Smooth muscle cell (in vitro differentiated cells): ENCODE results near the gene CCDC102B. TPM values are rescaled to one million over a fixed set of nuclear protein-coding genes. Genes with fewer than 3 reads are reported as not detected.

ENCODE experiments used
- DNase-seq: peaks from one replicate; lab custom pipeline; 2025; ENCODE audit not compliant: unreplicated experiment; lab: John Stamatoyannopoulos, UW
- H2AFZ ChIP-seq: fragments of 200-600 bp; sonication (generic); 2 replicates; pipeline ENCODE4 v1.6.0; 2016; ENCODE audit warnings: antibody characterized with exemption, low read depth, mild to moderate bottlenecking
- H3F3A ChIP-seq: fragments of 200-600 bp; sonication (generic); 2 replicates; pipeline ENCODE4 v1.6.0; 2017; ENCODE audit warnings: antibody characterized with exemption, low read depth
- H3K27ac ChIP-seq: fragments of 200-600 bp; sonication (generic); 2 replicates; pipeline ENCODE4 v1.5.1; 2016; ENCODE audit warnings: low read depth, mild to moderate bottlenecking
- H3K27me3 ChIP-seq: fragments of 200-600 bp; sonication (generic); 2 replicates; pipeline ENCODE4 v1.6.1; 2016; ENCODE audit warnings: low read depth, mild to moderate bottlenecking
- H3K36me3 ChIP-seq: fragments of 200-600 bp; sonication (generic); 2 replicates; pipeline ENCODE4 v1.5.1; 2016; ENCODE audit warnings: low read depth
- H3K4me1 ChIP-seq: fragments of 200-600 bp; sonication (generic); 2 replicates; pipeline ENCODE4 v1.5.1; 2016; ENCODE audit warnings: low read depth
- H3K4me2 ChIP-seq: fragments of 200-600 bp; sonication (generic); 2 replicates; pipeline ENCODE4 v1.6.0; 2016; ENCODE audit warnings: mild to moderate bottlenecking
- H3K4me3 ChIP-seq: fragments of 200-600 bp; sonication (generic); 2 replicates; pipeline ENCODE4 v1.5.1; 2016; ENCODE audit warnings: mild to moderate bottlenecking
- H3K79me2 ChIP-seq: fragments of 200-600 bp; sonication (generic); 2 replicates; pipeline ENCODE4 v1.6.0; 2016; ENCODE audit warnings: low read depth, mild to moderate bottlenecking
- H3K9ac ChIP-seq: fragments of 200-600 bp; sonication (generic); 2 replicates; pipeline ENCODE4 v1.6.0; 2016; ENCODE audit warnings: low read depth
- H3K9me3 ChIP-seq: fragments of 200-600 bp; sonication (generic); replicated peaks from 2 replicates; pipeline ENCODE4 v1.5.1; 2016; ENCODE audit warnings: low read depth
- H4K20me1 ChIP-seq: fragments of 200-600 bp; sonication (generic); 2 replicates; pipeline ENCODE4 v1.6.0; 2016; ENCODE audit warnings: low read depth
- WGBS: methylation state at CpG from one replicate; pipeline ENCODE4 v1.1.7; 2016; ENCODE audit warnings: low lambda C conversion rate; 5-methylcytosine and 5-hydroxymethylcytosine counted together
- polyA plus RNA-seq: library from polyadenylated mRNA; unstranded; fragments of >200 nt; fragmentation: Nextera tagmentation; extraction: Ambion mirVana; gene quantifications from 2 replicates; pipeline ENCODE4 v1.2.1, GENCODE V29; 2016
- total RNA-seq: library from RNA; depleted of rRNA; stranded (reverse); fragments of >200 nt; gene quantifications from 2 replicates; pipeline ENCODE4 v1.2.3, GENCODE V29; 2014
- TF ChIP-seq, protein P1 (sequence below): fragments of 200-600 bp; sonication (generic); IDR thresholded peaks from 2 replicates; pipeline ENCODE4 v1.5.1; 2017; ENCODE audit warnings: borderline replicate concordance, mild to moderate bottlenecking, antibody characterized with exemption; ENCODE audit not compliant: insufficient read depth, poor library complexity, severe bottlenecking

CCDC102B gene
- total and polyA plus RNA-seq, 2 experiments from 2014 or later, result 9.7 to 10.3 TPM

GRCh38 chr18:68956650-68957049 lies 158.8 kb downstream of the CCDC102B start:
- no peak overlapping the region for H2AFZ ChIP-seq
- H3K27ac ChIP-seq, result no peak overlapping the region
- H3K4me1 ChIP-seq, result no peaks in the 10 kb centered on the region
- H3K9me3 ChIP-seq, result no peaks in the 10 kb centered on the region
- H4K20me1 ChIP-seq, result no peaks in the 10 kb centered on the region
- TF ChIP-seq, protein P1, sequence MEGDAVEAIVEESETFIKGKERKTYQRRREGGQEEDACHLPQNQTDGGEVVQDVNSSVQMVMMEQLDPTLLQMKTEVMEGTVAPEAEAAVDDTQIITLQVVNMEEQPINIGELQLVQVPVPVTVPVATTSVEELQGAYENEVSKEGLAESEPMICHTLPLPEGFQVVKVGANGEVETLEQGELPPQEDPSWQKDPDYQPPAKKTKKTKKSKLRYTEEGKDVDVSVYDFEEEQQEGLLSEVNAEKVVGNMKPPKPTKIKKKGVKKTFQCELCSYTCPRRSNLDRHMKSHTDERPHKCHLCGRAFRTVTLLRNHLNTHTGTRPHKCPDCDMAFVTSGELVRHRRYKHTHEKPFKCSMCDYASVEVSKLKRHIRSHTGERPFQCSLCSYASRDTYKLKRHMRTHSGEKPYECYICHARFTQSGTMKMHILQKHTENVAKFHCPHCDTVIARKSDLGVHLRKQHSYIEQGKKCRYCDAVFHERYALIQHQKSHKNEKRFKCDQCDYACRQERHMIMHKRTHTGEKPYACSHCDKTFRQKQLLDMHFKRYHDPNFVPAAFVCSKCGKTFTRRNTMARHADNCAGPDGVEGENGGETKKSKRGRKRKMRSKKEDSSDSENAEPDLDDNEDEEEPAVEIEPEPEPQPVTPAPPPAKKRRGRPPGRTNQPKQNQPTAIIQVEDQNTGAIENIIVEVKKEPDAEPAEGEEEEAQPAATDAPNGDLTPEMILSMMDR, result no peak
- no peaks in the 10 kb centered on the region for H3F3A ChIP-seq
- no peaks in the 10 kb centered on the region for H3K79me2 ChIP-seq
- H3K36me3 ChIP-seq, result no peaks in the 10 kb centered on the region
- H3K4me2 ChIP-seq, result no peak overlapping the region
- no peak overlapping the region for H3K9ac ChIP-seq
- WGBS, result 87% methylated on average over 2 of the region's 2 CpGs
- no peak overlapping the region for H3K4me3 ChIP-seq
- no peaks in the 10 kb centered on the region for H3K27me3 ChIP-seq
- no peak for DNase-seq

DNA sequence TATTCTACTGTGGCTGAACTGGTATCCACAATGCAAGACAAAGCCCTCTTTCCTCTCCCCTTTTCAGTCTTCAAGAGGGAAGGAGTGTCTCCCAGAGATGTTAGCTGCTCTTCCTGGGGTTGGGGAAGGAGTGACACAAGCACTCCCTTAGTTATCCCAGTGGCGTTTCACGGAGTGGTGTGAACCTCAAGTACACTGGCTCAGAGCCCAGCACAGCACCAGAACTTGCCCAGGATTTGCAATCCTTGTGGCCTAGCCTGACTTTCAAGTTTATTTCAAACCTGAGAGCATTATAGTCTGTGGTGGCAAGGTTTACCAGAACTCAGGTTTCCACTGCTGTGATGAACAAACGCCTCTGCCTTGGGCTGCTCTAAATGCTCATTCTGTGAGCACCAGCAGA lies 162.5 kb downstream of the CCDC102B start:
- Histone ChIP-seq H3K27me3 (no peaks in the 10 kb centered on the region), H3K4me1 (no peaks in the 10 kb centered on the region), H3K27ac (no peak overlapping the region), H2AFZ (no peak overlapping the region), H3K36me3 (no peaks in the 10 kb centered on the region), H3F3A (no peaks in the 10 kb centered on the region), H3K4me2 (no peak overlapping the region), H3K9ac (no peak overlapping the region), H3K79me2 (no peaks in the 10 kb centered on the region), H4K20me1 (no peaks in the 10 kb centered on the region), H3K9me3 (no peaks in the 10 kb centered on the region), H3K4me3 (no peak overlapping the region)
- WGBS, result 85% methylated on average over 3 of the region's 3 CpGs
- no peak for DNase-seq
- TF ChIP-seq, protein P1, result no peak

- TF ChIP-seq, protein P1, result no peak
- Histone ChIP-seq H3K27ac (no peak overlapping the region), H4K20me1 (no peaks in the 10 kb centered on the region), H2AFZ (no peak overlapping the region), H3K4me1 (no peaks in the 10 kb centered on the region), H3K36me3 (no peaks in the 10 kb centered on the region), H3K9ac (no peak overlapping the region), H3K79me2 (no peaks in the 10 kb centered on the region), H3K4me2 (no peak overlapping the region), H3K4me3 (no peak overlapping the region), H3K27me3 (no peaks in the 10 kb centered on the region), H3K9me3 (no peaks in the 10 kb centered on the region), H3F3A (no peaks in the 10 kb centered on the region)
- WGBS, result 76% methylated on average over 3 of the region's 3 CpGs
- DNase-seq, result no peak
Observed at GRCh38 chr18:68962623-68963022, 164.7 kb downstream of the CCDC102B start.

GRCh38 chr18:68965817-68966216 lies 167.9 kb downstream of the CCDC102B start:
- 83% methylated on average over 3 of the region's 3 CpGs for WGBS
- DNase-seq, result no peak

More at GRCh38 chr18:68965817-68966216, 167.9 kb downstream of the CCDC102B start:
- no peaks in the 10 kb centered on the region for H4K20me1 ChIP-seq
- no peaks in the 10 kb centered on the region for H3K36me3 ChIP-seq
- no peaks in the 10 kb centered on the region for H3F3A ChIP-seq
- no peak overlapping the region for H3K4me2 ChIP-seq
- H3K9me3 ChIP-seq, result no peaks in the 10 kb centered on the region
- H3K27me3 ChIP-seq, result no peaks in the 10 kb centered on the region
- no peak overlapping the region for H2AFZ ChIP-seq
- no peak overlapping the region for H3K9ac ChIP-seq
- no peak overlapping the region for H3K27ac ChIP-seq
- no peaks in the 10 kb centered on the region for H3K4me1 ChIP-seq
- H3K79me2 ChIP-seq, result no peaks in the 10 kb centered on the region
- H3K4me3 ChIP-seq, result no peak overlapping the region
- TF ChIP-seq, protein P1, result no peak
